ENCODE results near the gene NHLRC4.

DNA sequence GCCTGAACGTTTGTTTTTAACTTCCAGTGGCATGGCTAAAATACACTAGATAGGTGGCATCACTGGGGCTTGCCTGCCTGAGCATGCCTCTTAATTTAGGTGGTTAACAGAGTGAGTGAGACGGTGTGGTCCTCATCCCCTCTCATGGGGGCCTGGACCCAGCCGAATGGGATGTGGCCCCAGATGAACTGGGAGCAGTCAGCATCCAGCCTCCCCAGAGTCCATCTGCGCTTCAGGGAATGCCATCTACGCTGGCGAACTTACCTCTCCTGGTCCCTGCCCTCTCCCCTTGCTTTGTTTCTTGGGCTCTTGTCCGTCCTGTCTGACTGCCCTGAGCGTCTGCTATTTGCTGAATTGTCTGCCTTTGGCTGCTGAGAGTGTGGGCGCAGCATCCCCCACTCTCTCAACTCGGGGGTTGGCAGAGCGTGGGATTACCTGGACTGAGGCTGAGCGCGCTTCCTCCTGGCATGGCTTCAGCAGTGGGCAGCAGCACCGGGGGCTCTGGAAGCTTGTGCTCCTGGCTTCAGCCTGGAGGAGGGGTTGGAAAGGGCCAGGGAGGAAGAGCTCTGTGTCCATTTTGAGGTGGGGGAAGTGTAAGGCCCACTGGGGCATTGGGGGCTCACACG, 25.2 kb downstream of the NHLRC4 start:
- TF ChIP-seq, protein P1, sequence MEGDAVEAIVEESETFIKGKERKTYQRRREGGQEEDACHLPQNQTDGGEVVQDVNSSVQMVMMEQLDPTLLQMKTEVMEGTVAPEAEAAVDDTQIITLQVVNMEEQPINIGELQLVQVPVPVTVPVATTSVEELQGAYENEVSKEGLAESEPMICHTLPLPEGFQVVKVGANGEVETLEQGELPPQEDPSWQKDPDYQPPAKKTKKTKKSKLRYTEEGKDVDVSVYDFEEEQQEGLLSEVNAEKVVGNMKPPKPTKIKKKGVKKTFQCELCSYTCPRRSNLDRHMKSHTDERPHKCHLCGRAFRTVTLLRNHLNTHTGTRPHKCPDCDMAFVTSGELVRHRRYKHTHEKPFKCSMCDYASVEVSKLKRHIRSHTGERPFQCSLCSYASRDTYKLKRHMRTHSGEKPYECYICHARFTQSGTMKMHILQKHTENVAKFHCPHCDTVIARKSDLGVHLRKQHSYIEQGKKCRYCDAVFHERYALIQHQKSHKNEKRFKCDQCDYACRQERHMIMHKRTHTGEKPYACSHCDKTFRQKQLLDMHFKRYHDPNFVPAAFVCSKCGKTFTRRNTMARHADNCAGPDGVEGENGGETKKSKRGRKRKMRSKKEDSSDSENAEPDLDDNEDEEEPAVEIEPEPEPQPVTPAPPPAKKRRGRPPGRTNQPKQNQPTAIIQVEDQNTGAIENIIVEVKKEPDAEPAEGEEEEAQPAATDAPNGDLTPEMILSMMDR (IDR thresholded peaks at IDR 0.05; ENCODE audit: low read depth, low read length, poor library complexity, severe bottlenecking), result no peak
- no peak for TF ChIP-seq EZH2phosphoT487 (IDR thresholded peaks at IDR 0.05; ENCODE audit: borderline replicate concordance, low read length)
